H9 (cell line): Measurements from ENCODE around the gene SENP7. TPM values are rescaled to one million over a fixed set of nuclear protein-coding genes. Genes with fewer than 3 reads are reported as not detected.

ENCODE experiments used
- DNase-seq: peaks from one replicate; pipeline ENCODE4 v3.0.0-alpha.2; 2017
- H2AFZ ChIP-seq: one replicate; pipeline ENCODE4 v1.6.1; 2013; ENCODE audit warnings: mild to moderate bottlenecking, low read length, control low read depth, moderate library complexity
- H2AK5ac ChIP-seq: 2 replicates; pipeline ENCODE4 v1.6.1; 2013; ENCODE audit warnings: low read length, control low read depth, mixed read lengths; ENCODE audit not compliant: insufficient read length
- H2BK120ac ChIP-seq: one replicate; pipeline ENCODE4 v1.6.1; 2013; ENCODE audit warnings: low read depth, mild to moderate bottlenecking, low read length, control low read depth, inconsistent platforms; ENCODE audit not compliant: poor library complexity, severe bottlenecking
- H2BK12ac ChIP-seq: 2 replicates; pipeline ENCODE4 v1.6.1; 2013; ENCODE audit warnings: low read length, control low read depth, mixed read lengths, low read depth; ENCODE audit not compliant: insufficient read length
- H2BK15ac ChIP-seq: 2 replicates; pipeline ENCODE4 v1.6.1; 2013; ENCODE audit warnings: low read depth, low read length, control low read depth
- H2BK20ac ChIP-seq: one replicate; pipeline ENCODE4 v1.6.1; 2013; ENCODE audit warnings: low read depth, mild to moderate bottlenecking, low read length, control low read depth, inconsistent platforms; ENCODE audit not compliant: poor library complexity, severe bottlenecking
- H2BK5ac ChIP-seq: 2 replicates; pipeline ENCODE4 v1.6.1; 2013; ENCODE audit warnings: low read length, control low read depth, mixed read lengths; ENCODE audit not compliant: insufficient read length
- H3K14ac ChIP-seq: 2 replicates; pipeline ENCODE4 v1.6.1; 2013; ENCODE audit warnings: low read length, control low read depth; ENCODE audit not compliant: insufficient read depth
- H3K18ac ChIP-seq: 2 replicates; pipeline ENCODE4 v1.6.1; 2013; ENCODE audit warnings: low read depth, mild to moderate bottlenecking, mixed read lengths, low read length, control low read depth; ENCODE audit not compliant: insufficient read length
- H3K23ac ChIP-seq: 2 replicates; pipeline ENCODE4 v1.6.1; 2013; ENCODE audit warnings: low read length, control low read depth, mixed read lengths, low read depth; ENCODE audit not compliant: insufficient read length
- H3K23me2 ChIP-seq: 2 replicates; pipeline ENCODE4 v1.6.1; 2013; ENCODE audit warnings: low read depth, mild to moderate bottlenecking, mixed read lengths, low read length, control low read depth; ENCODE audit not compliant: insufficient read length, poor library complexity, severe bottlenecking
- H3K27ac ChIP-seq: 2 replicates; pipeline ENCODE4 v1.5.1; 2013; ENCODE audit warnings: low read length, control low read depth, mixed read lengths, low read depth; ENCODE audit not compliant: insufficient read length
- H3K27me3 ChIP-seq: 2 replicates; pipeline ENCODE4 v1.6.1; 2013; ENCODE audit warnings: low read length, control low read depth, inconsistent platforms; ENCODE audit not compliant: insufficient read depth
- H3K4ac ChIP-seq: 2 replicates; pipeline ENCODE4 v1.6.1; 2013; ENCODE audit warnings: low read depth, mild to moderate bottlenecking, control low read depth, inconsistent platforms, low read length, moderate library complexity
- H3K4me1 ChIP-seq: 2 replicates; pipeline ENCODE4 v1.6.1; 2013; ENCODE audit warnings: low read length, control low read depth, inconsistent platforms; ENCODE audit not compliant: insufficient read depth
- H3K4me2 ChIP-seq: 2 replicates; pipeline ENCODE4 v1.6.1; 2013; ENCODE audit warnings: low read length, control low read depth, mixed read lengths; ENCODE audit not compliant: insufficient read length, insufficient read depth
- H3K56ac ChIP-seq: 2 replicates; pipeline ENCODE4 v1.6.1; 2013; ENCODE audit warnings: low read depth, mild to moderate bottlenecking, mixed read lengths, low read length, control low read depth; ENCODE audit not compliant: insufficient read length
- H3K79me1 ChIP-seq: 2 replicates; pipeline ENCODE4 v1.6.1; 2013; ENCODE audit warnings: low read depth, mild to moderate bottlenecking, moderate library complexity, low read length, control low read depth, inconsistent platforms; ENCODE audit not compliant: insufficient read depth, poor library complexity, severe bottlenecking
- H3K79me2 ChIP-seq: 2 replicates; pipeline ENCODE4 v1.6.1; 2013; ENCODE audit warnings: low read length, control low read depth, inconsistent platforms; ENCODE audit not compliant: insufficient read depth
- H3K9ac ChIP-seq: 2 replicates; pipeline ENCODE4 v1.6.1; 2013; ENCODE audit warnings: low read length, control low read depth, mixed read lengths; ENCODE audit not compliant: insufficient read length; ENCODE audit errors: extremely low read depth
- H3K9me3 ChIP-seq: one replicate; pipeline ENCODE4 v1.6.1; 2013; ENCODE audit warnings: low read depth, low read length, inconsistent platforms; ENCODE audit not compliant: control insufficient read depth
- H3T11ph ChIP-seq: one replicate; pipeline ENCODE4 v1.6.1; 2013; ENCODE audit warnings: mild to moderate bottlenecking, low read length, control low read depth, inconsistent platforms
- H4K20me1 ChIP-seq: one replicate; pipeline ENCODE4 v1.6.1; 2013; ENCODE audit not compliant: control insufficient read depth, insufficient read length, insufficient read depth
- H4K5ac ChIP-seq: 2 replicates; pipeline ENCODE4 v1.6.1; 2013; ENCODE audit warnings: low read depth, mild to moderate bottlenecking, mixed read lengths, low read length, control low read depth; ENCODE audit not compliant: insufficient read length
- H4K8ac ChIP-seq: replicated peaks from 2 replicates; pipeline ENCODE4 v1.6.1; 2013; ENCODE audit warnings: low read length, control low read depth, mixed read lengths, low read depth; ENCODE audit not compliant: insufficient read length
- H4K91ac ChIP-seq: 2 replicates; pipeline ENCODE4 v1.6.1; 2013; ENCODE audit warnings: low read depth, mild to moderate bottlenecking, moderate library complexity, mixed read lengths, low read length, control low read depth; ENCODE audit not compliant: insufficient read length
- H3K27ac Mint-ChIP-seq, 3 experiments: 2 replicates in 2 of 3; 3 replicates in 1 of 3; pipeline ENCODE4 v1.8.0; 2020 to 2021; ENCODE audit warnings: mixed read lengths in 3 of 3, mild to moderate bottlenecking in 1 of 3, moderate library complexity in 1 of 3
- H3K27me3 Mint-ChIP-seq: 2 replicates; pipeline ENCODE4 v1.8.0; 2021; ENCODE audit warnings: low read depth, mild to moderate bottlenecking, moderate library complexity, mixed read lengths
- H3K36me3 Mint-ChIP-seq, 3 experiments: 2 replicates in 2 of 3; 3 replicates in 1 of 3; pipeline ENCODE4 v1.8.0; 2020 to 2021; ENCODE audit warnings: low read depth in 3 of 3, mixed read lengths in 3 of 3; ENCODE audit not compliant: insufficient read depth in 1 of 3
- H3K4me1 Mint-ChIP-seq, 2 experiments: 2 replicates each; pipeline ENCODE4 v1.8.0; 2020; ENCODE audit warnings: mixed read lengths in 2 of 2
- H3K4me3 Mint-ChIP-seq, 2 experiments: 2 replicates in 1 of 2; 3 replicates in 1 of 2; pipeline ENCODE4 v1.8.0; 2020 to 2021; ENCODE audit warnings: mild to moderate bottlenecking in 2 of 2, mixed read lengths in 2 of 2, moderate library complexity in 1 of 2
- H3K9me3 Mint-ChIP-seq, 2 experiments: 2 replicates in 1 of 2; 3 replicates in 1 of 2; pipeline ENCODE4 v1.8.0; 2020; ENCODE audit warnings: mild to moderate bottlenecking in 2 of 2, mixed read lengths in 2 of 2, moderate library complexity in 1 of 2
- CTCF ChIP-seq: fragments of 200-600 bp; sonication (generic); conservative IDR thresholded peaks from 3 replicates; pipeline ENCODE4 v1.8.0; 2021; ENCODE audit warnings: antibody characterized with exemption, mild to moderate bottlenecking
- WGBS: extraction: QIAGEN DNeasy Blood & Tissue Kit; methylation state at CpG from one replicate; pipeline ENCODE4 v1.1.7; 2013; ENCODE audit warnings: missing lambda C conversion rate, low lambda C conversion rate, mixed read lengths; ENCODE audit not compliant: insufficient read length; ENCODE audit errors: extremely low coverage; 5-methylcytosine and 5-hydroxymethylcytosine counted together
- total RNA-seq: library from RNA; stranded (reverse); gene quantifications from 2 replicates; pipeline ENCODE4 v1.2.1, GENCODE V29; 2021

SENP7 gene
- total RNA-seq, 1 experiment from 2014 or later = 8.4 TPM

- peaks cover 2 to 9% (median 9%) of the 10 kb centered on the region in 3 experiments; a peak in 5 of 7 replicates for H3K36me3 Mint-ChIP-seq
- H3K9me3 Mint-ChIP-seq = peaks cover 5 to 7% of the 10 kb centered on the region in 2 experiments
- Histone ChIP-seq H4K5ac (no peak overlapping the region), H3K9me3 (no peaks in the 10 kb centered on the region), H3K14ac (no peak overlapping the region), H3K18ac (no peak overlapping the region), H3T11ph (no peak overlapping the region), H3K9ac (no peak overlapping the region), H3K27me3 (no peaks in the 10 kb centered on the region), H2BK12ac (no peak overlapping the region), H3K56ac (no peak overlapping the region), H3K4me1 (no peaks in the 10 kb centered on the region), H2BK5ac (no peak overlapping the region), H2BK120ac (no peak overlapping the region), H3K4ac (no peak overlapping the region), H3K79me1 (no peaks in the 10 kb centered on the region), H3K23ac (no peak overlapping the region), H3K4me2 (no peak overlapping the region), H4K20me1 (no peaks in the 10 kb centered on the region), H2BK15ac (no peak overlapping the region), H4K91ac (no peak overlapping the region), H4K8ac (no peak overlapping the region), H3K27ac (no peak overlapping the region), H2BK20ac (no peak overlapping the region), H3K23me2 (no peaks in the 10 kb centered on the region), H3K79me2 (no peaks in the 10 kb centered on the region), H2AFZ (no peak overlapping the region), H2AK5ac (no peak overlapping the region)
- H3K4me1 Mint-ChIP-seq = peaks cover 11% of the 10 kb centered on the region in 2 experiments
- no CpG with 5 or more reads among the region's 2 CpGs for WGBS
- H3K4me3 Mint-ChIP-seq = no peak overlapping the region
- H3K27ac Mint-ChIP-seq = no peak overlapping the region
- no peak for DNase-seq
- TF ChIP-seq CTCF = no peak
- no peaks in the 10 kb centered on the region for H3K27me3 Mint-ChIP-seq
Observed at GRCh38 chr3:101413656-101414055, 99.4 kb downstream of the SENP7 start.
